ENCODE measurements around the gene MB.

MB gene

DNA sequence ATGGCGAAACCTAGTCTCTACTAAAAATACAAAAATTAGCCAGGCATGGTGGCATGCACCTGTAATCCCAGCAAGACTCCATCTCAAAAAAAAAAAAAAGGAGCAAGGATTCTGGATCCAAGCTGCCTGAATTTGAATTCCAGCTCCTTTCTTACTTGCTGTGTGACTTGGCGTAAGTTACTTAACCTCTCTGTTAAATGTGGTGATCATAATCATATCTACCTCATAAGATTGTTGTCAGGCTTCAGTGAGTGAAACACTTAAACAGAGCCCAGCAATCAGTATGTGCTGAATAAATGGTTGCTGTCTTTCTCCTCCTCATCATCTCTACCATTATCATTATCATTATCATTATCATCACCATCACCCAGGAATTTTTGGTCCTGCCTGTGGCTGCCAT, 2.7 kb downstream of the MB start:
- DNase-seq, result no peak

DNA sequence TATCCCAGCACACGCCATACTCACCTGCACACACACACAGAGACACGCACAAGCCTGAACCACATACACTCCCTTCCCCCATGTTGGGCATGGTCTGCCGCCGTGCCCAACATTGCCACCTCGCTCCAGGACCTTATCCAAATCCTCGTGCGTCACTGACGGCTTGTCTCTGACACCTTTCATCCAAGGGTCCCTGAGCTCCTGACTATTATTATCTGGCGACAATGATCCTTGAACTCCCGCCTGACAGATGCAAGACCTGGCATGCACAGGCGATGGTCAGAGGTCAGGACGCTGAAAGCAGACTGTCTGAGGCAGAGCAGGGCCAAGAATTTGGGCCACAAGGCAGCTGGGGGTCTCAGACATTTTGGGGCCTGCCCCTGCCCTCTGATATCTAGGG, 4.2 kb downstream of the MB start:
- DNase-seq, result no peak

DNA sequence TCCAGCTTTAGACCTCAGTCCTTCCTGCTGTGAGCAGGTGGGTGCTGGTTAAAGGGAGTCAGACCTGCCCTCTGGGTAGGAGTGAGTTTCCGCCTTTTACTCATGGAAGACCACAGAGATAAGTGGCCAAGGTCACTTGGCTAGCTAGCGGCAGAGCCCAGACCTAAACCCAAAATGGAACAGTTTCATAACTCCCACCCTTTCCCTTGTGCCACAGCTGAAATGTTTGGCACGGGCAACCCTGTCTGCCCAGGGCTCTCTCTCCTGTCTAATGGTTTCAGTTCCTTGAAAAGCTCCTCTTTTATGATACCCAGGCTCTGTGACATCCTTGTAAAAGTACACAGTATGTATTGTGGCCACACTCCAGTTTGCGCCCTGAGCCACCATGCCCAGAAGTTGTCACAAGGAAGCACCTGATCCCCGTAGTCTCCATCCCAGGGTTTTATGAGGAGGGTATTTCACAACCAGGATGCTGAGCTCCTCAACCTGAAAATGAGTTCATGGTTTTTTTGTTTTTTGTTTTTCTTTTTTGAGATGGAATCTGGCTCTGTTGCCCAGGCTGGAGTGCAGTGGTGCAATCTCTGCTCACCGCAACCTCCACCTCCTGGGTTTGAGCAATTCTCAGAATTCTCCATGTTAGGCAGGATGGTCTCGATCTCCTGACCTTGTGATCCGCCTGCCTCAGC, 5.1 kb downstream of the MB start:
- DNase-seq, result no peak

GRCh38 chr22:35611200-35611890, 5.8 kb downstream of the MB start:
- DNase-seq, result no peak

DNA sequence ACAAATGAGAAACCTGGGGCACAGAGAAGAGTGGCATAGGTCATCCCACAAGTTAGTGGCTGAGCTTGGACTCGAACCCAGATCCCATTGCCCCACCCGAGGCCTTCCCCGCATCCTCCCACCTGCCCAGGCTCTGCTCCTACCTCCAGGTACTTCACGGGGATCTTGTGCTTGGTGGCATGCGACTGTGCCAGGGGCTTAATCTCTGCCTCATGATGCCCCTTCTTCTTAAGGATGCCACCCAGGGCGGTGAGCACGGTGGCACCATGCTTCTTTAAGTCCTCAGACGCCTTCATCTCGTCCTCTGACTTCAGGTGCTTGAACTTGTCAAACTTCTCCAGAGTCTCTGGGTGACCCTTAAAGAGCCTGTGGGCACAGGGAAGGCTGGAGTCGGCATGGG, 6.4 kb downstream of the MB start:
- no peak for DNase-seq

- no peak for DNase-seq
Observed at GRCh38 chr22:35609761-35610160, 7.4 kb downstream of the MB start.

DNA sequence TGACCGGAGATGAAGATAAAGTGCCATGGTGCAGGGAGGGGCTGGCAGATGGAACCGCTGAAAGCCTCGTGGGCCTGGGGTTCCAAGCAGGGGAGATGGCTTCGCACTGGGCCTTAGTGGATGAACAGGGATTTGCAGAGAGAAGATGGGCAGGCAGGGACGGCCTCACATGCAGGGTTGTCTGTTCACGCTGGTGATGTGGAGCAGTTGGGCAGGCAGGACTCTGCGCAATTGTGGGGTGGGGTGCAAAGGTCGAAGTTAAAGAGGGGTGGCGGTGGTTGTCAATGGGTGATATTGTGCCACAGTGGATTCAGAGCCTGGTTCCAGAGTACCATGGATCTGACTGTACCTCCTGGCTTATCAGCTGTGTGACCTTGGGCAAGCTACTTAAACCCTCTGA, 7.9 kb downstream of the MB start:
- no peak for DNase-seq

DNA sequence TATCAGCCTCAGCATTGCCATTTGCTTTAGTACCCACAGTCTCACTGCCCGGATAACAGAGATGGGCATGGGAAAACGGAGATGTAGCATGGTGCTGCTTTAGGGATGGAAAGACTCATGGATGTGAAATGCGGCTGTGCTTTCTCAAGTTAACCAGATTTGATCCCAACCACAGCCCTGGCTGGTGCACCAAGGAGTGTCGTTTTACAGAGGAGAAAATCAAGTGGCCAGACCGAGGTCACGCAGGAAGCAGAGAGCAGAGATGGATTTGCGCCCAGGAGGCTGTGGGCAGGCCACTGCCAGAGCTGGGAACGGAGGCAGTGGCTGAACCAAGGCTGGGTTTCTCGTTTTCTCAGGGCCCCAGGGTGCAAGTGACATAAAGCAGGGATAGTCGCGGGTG, 9.0 kb downstream of the MB start:
- no peak for DNase-seq

DNA sequence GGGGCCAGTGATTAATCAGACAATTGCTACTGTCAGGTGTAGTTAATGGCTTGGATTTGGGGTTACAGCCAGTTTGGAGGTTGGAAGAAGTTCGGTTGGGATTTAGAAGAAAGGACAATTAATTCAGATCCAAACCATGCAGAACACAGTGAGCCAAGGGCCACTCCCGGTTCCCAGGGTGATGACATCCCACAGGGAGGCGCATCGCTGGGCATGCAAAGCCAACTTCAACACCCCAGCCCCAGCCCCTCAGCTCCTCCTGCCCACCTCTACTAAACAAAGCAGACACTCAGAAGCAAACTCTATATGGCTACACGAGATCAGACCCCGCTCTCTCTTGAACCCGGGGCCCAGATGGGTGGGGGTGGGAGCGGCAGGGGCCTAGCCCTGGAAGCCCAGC, 10.2 kb downstream of the MB start:
- DNase-seq, result no peak

GRCh38 chr22:35605851-35606481, 11.2 kb downstream of the MB start:
- no peak for DNase-seq

GRCh38 chr22:35605369-35605680, 11.8 kb downstream of the MB start:
- DNase-seq, result no peak

GRCh38 chr22:35604621-35605368, 12.3 kb downstream of the MB start:
- DNase-seq, result no peak

- no peak for DNase-seq
Observed at GRCh38 chr22:35601743-35602615, 15.2 kb downstream of the MB start.

GRCh38 chr22:35601013-35601580, 16.0 kb downstream of the MB start:
- no peak for DNase-seq

DNA sequence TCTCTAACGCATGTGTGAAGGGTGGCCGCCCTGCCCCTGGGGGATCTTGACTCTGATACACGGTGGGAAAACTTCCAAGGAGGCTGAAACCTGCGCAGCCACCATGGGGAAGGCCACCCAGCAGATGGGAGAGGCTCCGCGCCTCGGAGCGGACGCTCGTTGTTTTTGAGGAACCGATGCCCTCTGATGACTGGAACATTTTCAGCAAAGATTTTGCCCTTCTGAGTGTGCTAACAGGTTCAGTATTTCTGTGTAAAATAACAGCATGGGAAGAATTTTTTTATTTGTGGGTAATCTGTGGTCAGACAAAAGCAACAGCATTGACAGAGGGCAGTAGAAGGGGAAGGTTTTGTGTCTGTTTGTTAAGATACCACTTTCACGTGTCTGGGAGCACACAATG, 16.7 kb downstream of the MB start:
- DNase-seq, result no peak

DNA sequence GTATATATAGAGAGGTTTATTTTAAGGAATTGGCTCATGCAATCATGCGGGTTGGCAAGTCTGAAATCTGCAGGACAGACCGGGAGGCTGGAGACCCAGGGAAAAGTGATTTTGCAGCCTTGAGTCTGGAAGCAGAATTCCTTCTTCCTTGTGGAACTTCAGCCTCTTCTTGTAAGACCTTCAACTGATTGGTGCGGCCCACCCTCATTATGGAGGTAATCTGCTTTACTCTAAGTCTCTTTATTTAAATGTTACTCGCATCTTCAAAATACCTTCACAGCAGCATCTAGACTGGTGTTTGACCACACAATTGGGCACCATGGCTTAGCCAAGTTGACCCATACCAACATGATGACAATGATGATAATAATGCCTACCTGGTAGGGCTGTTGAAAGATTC, 17.8 kb downstream of the MB start:
- DNase-seq, result no peak

- DNase-seq, result no peak
Observed at GRCh38 chr22:35598396-35598710, 18.8 kb downstream of the MB start.

GRCh38 chr22:35597692-35598395, 19.3 kb downstream of the MB start:
- DNase-seq, result no peak

DNA sequence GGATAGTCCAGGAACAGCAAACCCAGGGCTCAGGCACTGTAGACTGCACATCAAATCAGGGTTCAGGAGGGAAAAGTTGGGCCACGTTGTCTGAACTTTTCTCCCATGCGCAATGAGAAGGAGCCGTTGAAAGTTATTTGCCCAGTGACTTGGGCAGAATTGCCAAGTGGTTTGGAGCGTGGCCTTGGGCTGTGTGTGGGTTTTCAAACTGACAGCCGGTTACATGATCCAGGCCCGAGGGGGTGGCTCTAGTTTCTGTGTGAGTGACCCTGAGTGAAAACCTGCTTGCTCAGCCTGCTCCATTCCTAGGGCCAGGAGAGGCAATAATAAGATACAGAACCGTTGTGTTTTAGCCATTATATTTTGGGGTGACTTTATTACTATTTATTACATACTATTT, 20.3 kb downstream of the MB start:
- DNase-seq, result no peak

GRCh38 chr22:35594686-35595085, 22.4 kb downstream of the MB start:
- DNase-seq, result no peak

DNA sequence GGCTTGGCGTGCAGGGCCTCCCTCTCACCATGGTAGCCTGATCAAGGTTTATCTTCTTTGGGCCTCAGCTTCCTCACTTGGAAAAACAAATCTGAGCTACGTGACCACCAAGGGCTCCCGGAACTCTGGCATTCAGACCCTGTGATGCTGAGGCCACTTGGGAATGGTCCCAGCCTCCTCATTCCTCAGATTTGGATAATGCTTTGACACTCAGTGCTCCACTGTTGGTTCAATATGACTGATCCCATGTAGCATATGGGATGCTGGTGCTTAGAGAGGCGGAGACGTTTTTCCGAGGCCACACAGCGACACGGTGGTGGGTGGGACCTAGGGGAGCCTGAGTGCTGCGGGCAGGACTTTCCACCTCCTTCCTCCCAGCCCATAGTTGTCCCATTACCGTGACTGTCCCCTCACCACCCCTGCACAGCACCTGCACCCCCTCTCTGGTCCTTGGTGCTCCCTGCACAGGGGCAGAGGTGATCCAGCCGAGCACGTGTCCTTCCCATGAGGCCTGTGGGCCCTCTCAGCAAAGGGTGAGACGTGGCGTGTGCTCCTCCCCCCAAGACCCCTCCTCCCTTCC, 23.1 kb downstream of the MB start:
- no peak for DNase-seq
